HTR-8/SVneo (cell line): ENCODE data around the gene CISD1.
A peak's percentile ranks its signal among the peaks of the same experiment; 100 is the strongest.

ENCODE experiments used
- DNase-seq: peaks from one replicate; pipeline ENCODE4 v3.0.0; 2011; ENCODE audit warnings: low spot score, mixed read lengths; ENCODE audit not compliant: insufficient read length
- FAIRE-seq: peaks from 2 replicates; lab custom pipeline; 2011; peaks lifted over from hg19 to GRCh38; lab: Jason Lieb, UNC

CISD1 gene

DNA sequence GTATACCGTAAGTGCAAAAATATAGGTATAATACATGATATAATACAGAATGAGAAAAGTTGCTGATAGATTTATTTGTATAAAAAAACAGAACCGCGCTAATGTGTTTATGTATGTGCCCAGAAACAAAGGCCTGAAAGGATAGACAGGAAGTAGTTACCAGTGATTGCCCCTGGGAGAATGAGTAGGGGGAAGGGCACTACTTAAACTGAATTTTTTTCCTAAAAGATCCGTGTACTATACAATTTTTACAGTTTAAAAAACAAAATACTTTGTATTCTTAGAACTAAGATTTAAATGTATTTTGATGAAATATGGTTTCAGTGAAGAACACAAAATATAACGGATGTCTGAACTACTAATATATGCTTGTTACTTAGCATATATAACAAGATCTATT lies 4.2 kb upstream of the CISD1 start:
- DNase-seq (no peak), FAIRE-seq (no peak)

DNA sequence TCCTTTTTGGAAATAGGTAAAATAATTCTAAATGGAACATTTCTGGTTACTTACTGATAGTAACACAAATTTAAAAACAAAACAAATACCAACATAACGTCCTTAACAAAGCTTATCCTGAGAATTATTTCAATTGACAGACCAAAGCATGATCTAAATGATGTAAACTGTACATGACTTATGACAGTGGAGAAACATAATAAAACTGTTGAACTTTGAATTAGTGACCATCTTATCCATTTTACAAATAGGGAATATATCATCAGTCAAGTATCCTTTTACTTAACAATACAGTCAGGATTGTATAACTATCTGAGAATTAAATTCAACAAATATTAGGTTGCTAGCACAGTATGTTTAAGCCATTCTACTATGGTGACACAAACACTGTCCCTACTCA lies 3.7 kb upstream of the CISD1 start:
- no peak for DNase-seq
- FAIRE-seq, result no peak

DNA sequence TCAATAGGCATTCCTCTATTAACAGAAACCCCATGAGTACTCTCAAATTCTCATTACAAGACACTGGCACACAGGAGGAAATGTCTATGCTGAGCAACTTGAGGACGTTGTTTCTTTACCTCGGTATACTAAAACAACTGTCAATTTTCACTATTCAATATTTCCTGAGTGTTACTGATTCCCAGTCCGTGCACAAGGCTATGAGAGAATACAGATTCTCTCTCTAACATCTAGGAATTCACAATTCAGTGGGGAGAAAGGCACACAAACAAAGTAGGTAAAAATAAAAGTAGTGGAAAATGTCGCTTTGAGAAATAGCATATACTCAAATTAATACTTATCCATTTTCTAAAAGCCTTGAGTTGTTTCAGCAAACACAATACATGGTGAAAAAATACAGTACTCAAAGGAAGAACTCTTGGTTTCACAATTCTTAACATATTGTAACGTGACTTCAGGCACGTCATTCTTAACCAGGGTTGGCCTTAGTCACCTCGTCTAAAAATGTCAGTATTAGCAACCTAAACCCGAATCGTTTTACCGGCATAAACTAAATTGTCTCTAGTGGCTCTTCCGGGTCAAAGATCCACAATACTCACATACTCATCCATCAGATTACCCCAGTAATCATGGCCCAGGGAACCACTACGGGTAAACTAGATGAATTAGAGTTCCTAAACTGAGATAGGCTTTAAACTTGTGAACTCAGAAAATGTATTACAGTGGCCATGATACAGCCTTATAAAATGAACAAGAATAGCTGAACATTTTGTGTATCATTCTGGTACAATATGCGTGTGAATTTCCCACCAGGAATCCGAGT lies 2.7 kb upstream of the CISD1 start:
- no peak for DNase-seq
- FAIRE-seq, result no peak

DNA sequence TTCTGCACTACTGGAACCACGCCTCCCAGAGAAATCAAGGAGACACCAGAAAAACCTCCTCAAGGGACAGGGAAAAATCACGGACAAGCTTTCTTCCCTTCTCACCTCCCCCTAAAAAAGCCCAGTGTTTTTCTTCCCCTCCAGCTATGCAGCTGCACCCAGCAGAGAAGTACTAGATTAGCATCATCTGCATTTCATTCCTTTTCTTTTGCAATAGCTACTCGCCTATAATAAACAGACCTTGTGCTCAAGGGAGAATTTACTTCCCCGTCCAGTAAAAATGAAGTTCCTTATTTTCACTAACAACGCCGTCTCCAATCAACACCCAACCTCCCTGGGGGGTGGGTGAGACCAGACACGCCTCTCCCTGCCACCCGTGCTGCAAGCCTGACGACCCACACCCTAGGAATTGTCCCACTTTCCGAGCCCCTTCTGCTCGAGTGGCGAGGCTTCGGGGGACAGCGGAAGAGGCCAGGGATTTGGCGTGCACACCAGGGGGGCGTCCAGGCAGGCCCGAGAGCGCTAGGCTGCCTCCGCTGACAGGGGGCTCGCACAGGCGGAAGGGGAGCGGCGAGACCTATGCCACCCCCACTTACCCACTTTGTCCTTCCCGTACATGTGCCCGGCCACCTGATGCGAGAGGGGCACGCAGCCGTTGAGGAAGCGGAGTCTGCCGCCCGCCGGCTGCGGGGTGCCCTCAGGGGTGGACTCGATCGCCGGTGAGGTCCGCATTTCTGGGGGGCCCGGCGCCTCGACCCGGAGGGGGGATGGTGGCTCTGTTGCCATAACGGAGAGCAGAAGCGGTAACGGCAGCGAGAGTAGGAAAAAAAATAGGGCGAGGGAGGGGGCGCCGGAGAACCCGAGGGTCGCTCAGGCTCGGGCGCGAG lies 1.9 kb upstream of the CISD1 start:
- FAIRE-seq (no peak), DNase-seq (no peak)

DNA sequence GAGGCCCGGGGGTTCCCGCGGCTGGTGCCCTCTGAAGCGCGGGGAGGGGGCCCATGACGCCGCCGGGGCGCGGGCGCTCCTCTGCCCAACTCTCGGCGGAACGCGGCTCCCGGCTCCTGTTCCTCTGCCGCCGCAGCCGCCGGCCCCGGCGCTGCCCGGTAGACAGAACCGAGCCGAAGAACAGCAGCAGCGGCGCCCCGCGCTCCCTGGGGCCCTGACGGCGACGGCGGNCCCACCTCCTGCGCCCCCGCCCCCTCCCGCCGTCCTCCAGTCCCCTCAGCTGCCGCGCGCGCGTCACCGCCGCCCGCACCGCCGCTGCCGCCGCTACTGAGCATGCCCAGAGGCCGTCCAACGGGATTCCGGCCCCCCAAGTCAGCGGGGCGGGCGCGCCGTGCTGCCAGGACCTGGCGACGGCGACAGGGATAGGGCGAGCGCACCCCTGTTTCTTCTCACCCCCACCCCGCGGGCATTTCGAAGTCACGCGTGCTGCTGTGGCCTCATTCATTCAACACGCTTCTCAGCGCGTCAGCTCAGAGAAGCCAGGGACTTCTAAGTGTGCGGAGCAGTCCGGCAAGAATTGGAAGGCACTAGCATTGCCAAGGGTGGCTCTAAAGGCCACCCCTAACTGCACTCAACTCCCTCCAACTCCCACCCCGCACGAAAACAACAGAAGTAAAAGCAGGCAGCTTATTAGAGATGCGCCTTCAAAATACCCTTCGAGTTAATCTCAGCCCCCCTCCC lies 1.1 kb upstream of the CISD1 start, which contains the start of gene IPMK:
Gene IPMK (minus strand): TSS at position 182 of the 741 bp plus-strand sequence. CDS start 283 bp downstream, outside the sequence.
- DNase-seq (peak; percentile 68), FAIRE-seq (peak; percentile 4)

DNA sequence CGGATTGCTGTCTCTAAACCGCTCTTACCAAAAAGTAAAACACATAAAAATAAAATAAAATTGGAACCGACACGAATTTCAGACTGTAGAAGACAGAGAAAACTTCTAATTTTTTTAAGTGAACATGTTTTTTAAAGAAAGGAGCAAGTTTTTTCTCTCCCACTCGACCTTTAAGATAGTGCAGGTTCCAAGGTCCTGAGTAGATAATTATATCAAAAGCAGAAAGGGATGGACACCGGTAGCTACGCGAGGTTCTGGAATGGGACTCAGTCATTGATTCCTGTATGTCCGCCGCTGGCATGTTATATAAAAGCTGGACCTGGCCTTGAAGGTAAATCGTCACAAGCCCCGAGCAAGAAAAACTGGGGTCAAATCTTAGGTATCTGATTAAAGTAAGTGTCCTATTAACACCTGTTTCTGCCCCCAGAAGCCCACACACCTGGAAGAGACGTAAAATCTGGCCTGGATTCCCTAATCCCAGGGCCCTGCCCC lies 462 bp upstream of the CISD1 start:
- FAIRE-seq (no peak), DNase-seq (no peak)

DNA sequence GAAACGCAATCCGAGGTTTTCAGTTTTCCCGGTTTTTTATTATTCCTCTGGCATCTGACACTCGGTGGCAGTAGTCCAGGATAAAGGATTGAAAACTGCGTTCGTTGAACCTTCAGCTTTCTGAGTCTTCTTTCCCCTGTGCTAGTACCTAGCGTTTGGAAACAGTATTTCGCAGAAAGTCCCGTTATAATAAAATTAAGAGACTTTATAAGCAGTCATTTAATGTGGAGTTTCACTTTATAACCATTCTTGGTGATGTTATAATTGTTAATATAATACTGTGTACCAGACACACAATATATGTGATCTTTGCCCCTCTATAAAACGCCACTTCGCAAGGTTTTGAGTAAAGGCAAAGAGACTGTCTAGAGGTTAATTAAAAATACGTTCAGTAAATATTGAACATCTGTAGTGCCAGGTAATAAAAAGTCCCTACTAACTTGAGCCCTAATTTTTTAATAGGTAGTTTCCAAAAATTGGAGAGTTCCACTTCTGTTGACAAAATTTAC lies 874 bp downstream of the CISD1 start:
- DNase-seq, result no peak
- FAIRE-seq, result no peak

DNA sequence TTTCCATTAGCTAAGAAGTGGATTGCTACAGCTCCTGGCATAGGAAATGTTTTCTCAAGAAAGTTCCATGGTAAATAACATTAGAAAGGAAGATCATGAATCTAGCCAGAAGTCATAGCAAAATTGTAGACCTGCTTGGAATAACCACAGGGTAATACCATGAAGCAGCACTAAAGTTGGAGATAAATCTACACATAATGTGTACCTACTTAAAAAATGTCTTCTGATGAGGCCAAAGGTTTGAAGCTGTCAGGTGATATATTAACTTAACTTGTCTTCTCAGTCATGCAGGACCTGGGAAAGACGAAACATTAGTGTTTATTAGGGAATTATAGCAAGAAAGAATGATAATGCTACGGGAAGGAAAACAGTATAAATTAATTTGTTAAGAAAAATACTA lies 6.3 kb downstream of the CISD1 start:
- no peak for FAIRE-seq
- DNase-seq, result no peak

DNA sequence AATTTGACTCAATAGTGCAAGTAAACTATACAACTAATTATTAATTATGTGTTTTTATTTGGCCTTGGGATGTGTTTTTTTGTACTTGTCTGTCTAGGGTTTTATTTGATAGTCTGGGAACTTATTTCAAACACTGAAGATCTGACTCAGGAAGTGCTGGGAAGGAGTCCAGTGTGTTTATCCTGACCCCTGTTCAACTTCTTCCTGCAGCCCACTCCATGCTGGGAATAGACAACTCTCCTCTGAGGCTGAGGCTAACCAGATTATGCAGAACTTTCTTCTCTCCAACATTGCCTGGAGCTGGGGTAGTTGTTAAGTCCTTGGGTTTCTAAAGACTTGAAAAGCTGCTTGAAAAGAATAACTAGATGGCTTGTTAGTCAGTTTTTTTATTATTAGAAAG lies 6.9 kb downstream of the CISD1 start:
- DNase-seq (no peak), FAIRE-seq (no peak)

DNA sequence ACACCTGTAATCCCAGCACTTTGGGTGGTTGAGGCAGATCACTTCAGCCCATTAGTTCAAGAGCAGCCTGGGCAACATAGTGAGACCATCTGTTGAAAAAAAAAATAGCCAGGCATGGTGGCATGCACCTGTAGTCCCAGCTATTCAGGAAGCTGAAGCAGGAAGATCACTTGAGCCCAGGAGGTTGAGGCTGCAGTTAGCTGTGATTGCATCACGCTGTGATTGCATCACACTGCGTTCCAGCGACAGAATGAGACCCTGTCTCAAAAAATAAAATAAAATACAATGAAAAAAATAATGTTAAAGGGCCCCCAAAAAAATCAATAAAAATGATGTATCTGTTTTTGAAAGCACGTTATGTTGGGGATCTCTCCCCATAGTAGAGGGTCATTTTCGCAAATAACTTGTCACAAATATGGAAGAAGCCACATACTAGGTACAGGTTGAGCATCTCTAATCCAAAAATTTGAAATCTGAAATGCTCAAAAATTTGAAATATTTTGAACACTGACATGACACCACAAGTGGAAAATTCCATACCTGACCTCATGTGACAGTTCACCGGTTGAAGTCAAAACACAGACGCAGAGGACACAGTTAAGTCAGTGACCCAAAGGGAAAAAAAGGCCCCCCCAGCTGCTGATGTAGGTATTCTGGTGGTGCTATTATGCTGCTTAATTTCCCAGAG lies 9.5 kb downstream of the CISD1 start:
- no peak for FAIRE-seq
- DNase-seq, result no peak

DNA sequence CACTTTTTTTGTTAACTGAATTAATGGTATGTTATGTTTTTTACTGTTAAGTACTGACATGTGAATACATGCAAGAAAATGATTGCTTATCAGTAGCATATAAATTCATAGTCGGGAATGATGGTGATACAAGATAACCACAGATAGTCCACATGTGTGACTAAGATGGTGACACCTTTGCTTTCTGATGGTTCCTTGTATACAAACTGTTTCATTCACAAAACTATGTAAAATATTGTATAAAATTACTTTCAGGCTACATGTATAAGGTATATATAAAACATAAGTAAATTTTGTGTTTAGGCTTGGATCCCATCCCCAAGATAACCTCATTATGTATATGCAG lies 10.0 kb downstream of the CISD1 start:
- DNase-seq (no peak), FAIRE-seq (no peak)

DNA sequence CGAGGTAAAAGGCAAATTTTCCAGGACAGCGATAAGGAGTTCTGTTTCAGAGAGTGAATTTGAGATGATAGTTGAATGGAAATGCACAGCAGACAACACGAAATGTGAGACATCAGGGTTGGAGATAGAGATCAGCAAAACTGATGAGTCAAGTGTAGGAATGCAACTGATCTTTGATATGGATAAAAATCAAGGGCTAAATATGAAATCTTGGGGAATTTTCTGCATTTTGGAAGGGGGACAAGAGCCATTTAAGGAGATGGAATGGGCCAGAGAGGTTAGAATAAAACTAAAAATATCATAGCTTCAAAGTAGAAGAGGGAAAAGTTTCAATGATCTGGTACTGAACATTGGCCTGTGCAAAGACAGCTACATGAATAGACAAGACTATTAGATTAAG lies 11.5 kb downstream of the CISD1 start:
- FAIRE-seq, result no peak
- DNase-seq, result no peak

DNA sequence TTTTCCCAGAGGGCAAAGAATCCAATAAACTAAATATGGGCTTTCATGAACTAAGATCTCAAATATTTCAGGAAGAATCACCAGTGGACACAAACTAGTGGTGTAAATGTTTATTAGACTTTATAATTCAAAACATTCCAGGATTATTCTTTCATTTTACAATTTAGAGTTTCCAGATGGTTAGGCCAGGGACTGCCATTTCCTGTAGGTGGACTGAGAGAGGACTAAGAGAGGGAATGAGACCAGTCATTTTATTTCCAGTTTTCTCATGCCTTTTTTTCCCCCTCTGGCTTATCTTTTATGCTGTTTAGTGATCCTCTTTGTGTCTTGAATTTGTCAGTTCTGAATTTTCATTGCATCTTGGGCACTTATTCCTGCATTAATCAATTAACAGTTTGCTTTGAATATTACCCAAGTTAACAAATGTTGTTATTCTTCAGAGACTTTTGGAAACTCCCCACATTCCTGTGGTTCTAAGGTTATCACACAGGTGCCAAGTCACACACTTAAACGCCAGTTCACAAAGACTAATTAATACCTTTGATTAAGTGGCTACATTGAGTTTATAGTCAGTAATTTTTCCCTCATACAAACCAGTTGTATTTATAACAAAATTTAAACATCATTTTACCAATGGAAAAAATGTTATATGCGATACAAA lies 12.3 kb downstream of the CISD1 start:
- no peak for DNase-seq

DNA sequence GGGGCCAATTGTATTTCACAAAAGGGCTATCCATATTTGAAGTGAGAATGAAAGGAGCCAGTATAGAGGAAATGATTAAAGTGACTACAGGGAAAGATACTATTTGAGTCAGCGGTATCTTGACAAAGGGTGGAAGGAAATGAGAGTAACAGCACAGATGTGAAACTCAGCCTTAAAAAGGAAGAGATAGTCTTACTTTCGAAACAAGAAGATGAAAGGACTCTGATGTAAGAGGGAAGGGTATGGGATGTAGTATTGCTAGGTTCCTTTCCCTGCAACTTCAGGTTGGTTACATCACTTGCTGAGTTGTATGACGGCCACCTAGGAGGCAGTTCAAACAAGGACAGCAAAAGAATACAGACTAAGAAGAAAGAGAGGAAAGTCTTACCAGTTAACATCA lies 13.7 kb downstream of the CISD1 start:
- FAIRE-seq (no peak), DNase-seq (no peak)

More for the DNA sequence above, 12.3 kb downstream of the CISD1 start:
- no peak for FAIRE-seq

DNA sequence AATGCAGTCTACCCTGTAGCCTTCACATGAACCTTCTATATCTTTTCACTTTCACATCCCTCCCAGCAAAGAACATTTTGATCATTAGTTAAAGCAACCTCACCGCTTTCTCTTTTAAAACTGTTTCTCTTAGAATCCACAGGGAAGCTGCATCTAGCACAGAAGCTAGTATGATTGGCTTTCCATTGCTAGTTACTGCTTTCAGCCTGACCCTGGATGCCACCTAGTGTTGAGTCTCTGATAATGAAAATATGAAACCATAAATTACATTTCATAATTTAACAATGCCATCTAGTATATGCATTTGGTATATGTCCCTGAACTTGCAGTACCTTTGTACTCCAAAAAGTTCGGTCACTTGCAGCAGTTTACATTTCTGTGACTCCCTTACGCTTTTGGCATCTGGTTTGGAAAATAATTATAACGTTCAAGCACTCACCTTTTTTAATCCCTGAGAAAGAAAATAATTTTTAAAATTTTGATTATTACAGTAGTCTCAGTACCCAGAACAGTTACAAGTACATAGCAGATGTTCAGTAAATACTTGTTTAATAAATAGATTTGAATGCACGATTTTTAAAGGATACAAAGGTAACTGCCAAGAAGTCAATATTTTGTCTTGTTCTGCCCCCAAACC lies 22.7 kb downstream of the CISD1 start:
- FAIRE-seq (no peak), DNase-seq (peak; percentile 48)

DNA sequence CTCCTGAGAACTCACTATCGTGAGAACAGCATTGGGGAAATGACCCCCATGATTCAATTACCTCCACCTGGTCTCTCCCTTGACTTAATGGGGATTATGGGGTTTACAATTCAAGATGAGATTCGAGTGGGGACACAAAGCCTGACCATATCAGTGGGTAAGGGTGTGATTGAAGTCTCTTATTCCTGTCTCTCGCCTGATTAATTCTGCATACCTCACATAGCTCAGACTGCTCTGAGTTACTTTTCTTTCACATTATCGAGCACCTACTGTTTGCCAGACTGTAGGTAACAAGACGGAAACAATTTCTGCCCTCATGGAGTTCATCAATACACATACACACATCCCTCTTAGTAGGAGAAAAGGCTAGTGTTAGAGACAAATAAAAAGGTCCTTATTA lies 25.0 kb downstream of the CISD1 start:
- DNase-seq (no peak), FAIRE-seq (no peak)

DNA sequence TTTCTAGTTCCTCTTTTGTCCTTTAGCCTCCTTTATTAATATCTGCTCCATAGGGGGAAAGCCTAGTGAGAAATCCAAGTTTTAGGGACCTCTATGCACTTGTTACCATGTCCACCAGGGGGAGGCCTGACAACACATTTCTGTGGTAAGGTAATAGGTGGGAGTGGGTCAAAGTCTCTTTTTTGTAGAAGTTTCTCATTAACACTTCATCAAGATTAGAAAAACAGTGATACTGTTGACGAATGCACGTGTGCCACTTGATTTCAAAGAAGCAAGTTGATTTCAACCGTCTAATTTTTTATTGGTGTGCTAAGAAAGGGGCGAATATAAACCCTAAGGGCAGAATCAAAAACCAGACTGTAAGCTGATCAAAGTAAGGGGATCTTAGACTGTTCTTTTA lies 30.6 kb downstream of the CISD1 start:
- FAIRE-seq (no peak), DNase-seq (peak; percentile 54)

DNA sequence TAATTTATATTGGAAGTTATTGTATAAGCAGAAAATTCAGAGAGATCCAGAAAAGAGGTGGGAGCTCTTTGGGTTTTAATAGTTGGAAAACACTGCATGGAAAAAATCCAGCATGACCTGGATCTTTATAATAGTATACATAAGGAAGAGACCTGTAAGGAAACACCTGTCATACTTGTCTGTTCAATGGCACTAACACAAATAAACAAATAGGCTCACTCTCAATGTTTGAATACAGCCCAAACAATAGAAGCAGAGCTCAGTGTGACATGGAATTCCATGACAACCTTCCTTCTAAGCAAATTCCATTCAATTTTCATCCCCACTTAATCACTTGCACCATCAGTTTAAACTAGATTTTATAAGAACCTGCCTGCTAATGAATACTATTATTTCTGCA lies 31.7 kb downstream of the CISD1 start:
- DNase-seq (no peak), FAIRE-seq (no peak)

DNA sequence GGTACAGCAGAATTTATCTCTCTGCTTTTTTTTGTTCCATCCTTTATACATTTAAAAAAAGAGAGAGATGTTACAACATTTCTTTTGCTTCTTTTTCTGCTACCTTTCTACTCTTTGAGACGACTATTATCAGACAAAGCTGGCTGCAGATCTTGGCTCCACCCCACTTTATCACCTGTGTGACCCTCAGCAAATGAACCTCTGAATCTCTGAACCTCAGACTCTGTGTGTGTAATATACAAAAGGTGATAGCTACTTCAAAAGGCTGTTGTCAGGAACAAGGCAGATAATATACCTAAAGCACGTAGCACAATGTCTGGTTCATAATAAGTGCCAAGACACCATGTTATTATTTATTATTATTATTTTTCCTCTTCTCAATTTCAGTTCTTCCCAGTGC lies 33.3 kb downstream of the CISD1 start:
- no peak for FAIRE-seq
- no peak for DNase-seq
